Keratinocyte (primary cell): ENCODE data around the gene FOXJ1. TPM values are rescaled to one million over a fixed set of nuclear protein-coding genes. Genes with fewer than 3 reads are reported as not detected.

Experiments
- DNase-seq: peaks from one replicate; pipeline ENCODE4 v3.0.0-alpha.2; 2011; ENCODE audit warnings: low read depth, missing footprints, low spot score
- FAIRE-seq: peaks from 2 replicates; lab custom pipeline; 2011; peaks lifted over from hg19 to GRCh38; lab: Jason Lieb, UNC
- H2AFZ ChIP-seq: 2 replicates; pipeline ENCODE4 v1.6.0; 2012; ENCODE audit warnings: low read length, control low read depth, inconsistent platforms; ENCODE audit not compliant: control insufficient read depth
- H3K27ac ChIP-seq: 2 replicates; pipeline ENCODE4 v1.5.1; 2011; ENCODE audit warnings: low read length; ENCODE audit not compliant: control insufficient read depth, insufficient read depth
- H3K27me3 ChIP-seq: 3 replicates; pipeline ENCODE4 v1.6.0; 2011; ENCODE audit warnings: low read length; ENCODE audit not compliant: control insufficient read depth, insufficient read depth; ENCODE audit errors: extremely low read depth
- H3K36me3 ChIP-seq, 2 experiments: 2 replicates in 1 of 2; 3 replicates in 1 of 2; pipeline ENCODE4 v1.5.1; 2011; ENCODE audit warnings: low read length in 2 of 2, mild to moderate bottlenecking in 1 of 2; ENCODE audit not compliant: control insufficient read depth in 2 of 2, insufficient read depth in 2 of 2; ENCODE audit errors: extremely low read depth in 1 of 2
- H3K4me1 ChIP-seq: 3 replicates; pipeline ENCODE4 v1.5.1; 2011; ENCODE audit warnings: low read length; ENCODE audit not compliant: control insufficient read depth, insufficient read depth; ENCODE audit errors: extremely low read depth
- H3K4me2 ChIP-seq: 3 replicates; pipeline ENCODE4 v1.6.0; 2011; ENCODE audit warnings: low read depth, low read length; ENCODE audit not compliant: control insufficient read depth, insufficient read depth; ENCODE audit errors: extremely low read depth
- H3K4me3 ChIP-seq, 3 experiments: fragments of 200-600 bp in 1 of 3; sonication (generic) in 1 of 3; 2 replicates in 2 of 3; 3 replicates in 1 of 3; pipeline ENCODE4 v1.5.1; 2011 to 2016; ENCODE audit warnings: low read length in 3 of 3, mild to moderate bottlenecking in 3 of 3, control low read depth in 2 of 3, inconsistent platforms in 1 of 3, low read depth in 1 of 3, mixed read lengths in 1 of 3, mixed run types in 1 of 3, moderate library complexity in 1 of 3; ENCODE audit not compliant: control insufficient read depth in 2 of 3, insufficient read depth in 2 of 3; ENCODE audit errors: extremely low read depth in 1 of 3
- H3K79me2 ChIP-seq: 2 replicates; pipeline ENCODE4 v1.6.0; 2012; ENCODE audit warnings: low read length; ENCODE audit not compliant: control insufficient read depth, insufficient read depth
- H3K9ac ChIP-seq: 3 replicates; pipeline ENCODE4 v1.6.0; 2011; ENCODE audit warnings: low read length; ENCODE audit not compliant: control insufficient read depth, insufficient read depth; ENCODE audit errors: extremely low read depth
- H3K9me1 ChIP-seq: 3 replicates; pipeline ENCODE4 v1.6.0; 2011; ENCODE audit warnings: low read length; ENCODE audit not compliant: control insufficient read depth, insufficient read depth; ENCODE audit errors: extremely low read depth
- H3K9me3 ChIP-seq: 2 replicates; pipeline ENCODE4 v1.5.1; 2012; ENCODE audit warnings: low read depth, low read length; ENCODE audit not compliant: control insufficient read depth
- H4K20me1 ChIP-seq: 3 replicates; pipeline ENCODE4 v1.6.0; 2011; ENCODE audit warnings: low read length; ENCODE audit not compliant: control insufficient read depth, insufficient read depth; ENCODE audit errors: extremely low read depth
- CTCF ChIP-seq, 3 experiments: IDR thresholded peaks in 1 of 3; conservative IDR thresholded peaks in 1 of 3; optimal IDR thresholded peaks in 1 of 3; 2 replicates in 2 of 3; 3 replicates in 1 of 3; pipeline versions ENCODE3 to v1.5.1; 2011; ENCODE audit warnings: low read length in 3 of 3, mild to moderate bottlenecking in 3 of 3, moderate library complexity in 2 of 3, control low read depth in 1 of 3, inconsistent platforms in 1 of 3; ENCODE audit not compliant: insufficient read depth in 2 of 3; ENCODE audit errors: extremely low read depth in 1 of 3
- EZH2 ChIP-seq: IDR thresholded peaks from one replicate; pipeline ENCODE4 v1.6.1; 2012; ENCODE audit warnings: inconsistent platforms, mild to moderate bottlenecking, low read length, moderate library complexity
- dilution Hi-C: fragments of 300-500 bp; cut with MboI; formaldehyde crosslinking; loops from one replicate; pipeline ENCODE4 v1.7.0; 2020; ENCODE audit warnings: low sequenced_read_pairs; ENCODE audit not compliant: extremely low pct_ligation_motif_present
- polyA plus RNA-seq, 5 experiments: library from polyadenylated mRNA; depleted of rRNA in 3 of 5; stranded (reverse) in 3 of 5; stranded (forward) in 1 of 5; unstranded in 1 of 5; fragments of >200 nt; gene quantifications; 1 replicate in 1 of 5; 2 replicates in 3 of 5; 3 replicates in 1 of 5; pipeline versions ENCODE4 v1.2.1 to v1.2.3, GENCODE V29; 2011 to 2012; ENCODE audit warnings: missing spikeins in 2 of 5, low read depth in 1 of 5, low replicate concordance in 1 of 5

Gene FOXJ1
- polyA plus RNA-seq, 1 donor (not counting 4 experiments of a cell fraction or from before 2014, with no cell fraction given) = 0.03 TPM

DNA sequence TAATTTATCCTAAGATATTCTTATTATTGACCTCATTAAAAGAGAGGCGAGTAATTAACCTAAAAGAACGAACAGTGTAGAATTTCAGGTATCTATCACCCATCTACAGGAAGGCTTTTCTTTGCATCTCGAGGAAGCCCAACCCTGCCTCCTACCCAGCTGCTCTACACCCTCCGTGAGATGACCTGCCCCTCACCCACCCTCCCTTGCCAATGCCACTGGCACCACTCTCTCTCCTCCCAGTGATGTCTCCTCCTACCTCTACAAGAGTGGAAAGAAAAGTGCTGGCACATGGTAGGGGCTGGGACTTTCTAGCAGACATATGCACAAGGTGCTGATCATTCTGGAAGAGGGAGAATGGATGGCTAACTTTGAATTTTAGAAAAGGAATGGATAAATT lies 22.9 kb upstream of the FOXJ1 start:
- Histone ChIP-seq H3K36me3 (no peaks in the 10 kb centered on the region), H3K4me1 (no peaks in the 10 kb centered on the region), H3K9ac (no peak overlapping the region), H4K20me1 (no peaks in the 10 kb centered on the region), H3K4me3 (no peak overlapping the region), H3K4me2 (no peak overlapping the region), H3K9me1 (no peaks in the 10 kb centered on the region), H3K27me3 (no peaks in the 10 kb centered on the region), H3K79me2 (no peaks in the 10 kb centered on the region), H2AFZ (no peak overlapping the region), H3K27ac (no peak overlapping the region), H3K9me3 (no peaks in the 10 kb centered on the region)
- dilution Hi-C loops = no loop called here
- DNase-seq (no peak), FAIRE-seq (no peak)
- TF ChIP-seq CTCF (optimal IDR thresholded peaks at IDR 0.05 in 1 of 3, IDR thresholded peaks at IDR 0.05 in 1 of 3, conservative IDR thresholded peaks at IDR 0.05 in 1 of 3; ENCODE audit: extremely low read depth in 1 of 3, insufficient read depth in 2 of 3, low read length in 3 of 3) = no peak

DNA sequence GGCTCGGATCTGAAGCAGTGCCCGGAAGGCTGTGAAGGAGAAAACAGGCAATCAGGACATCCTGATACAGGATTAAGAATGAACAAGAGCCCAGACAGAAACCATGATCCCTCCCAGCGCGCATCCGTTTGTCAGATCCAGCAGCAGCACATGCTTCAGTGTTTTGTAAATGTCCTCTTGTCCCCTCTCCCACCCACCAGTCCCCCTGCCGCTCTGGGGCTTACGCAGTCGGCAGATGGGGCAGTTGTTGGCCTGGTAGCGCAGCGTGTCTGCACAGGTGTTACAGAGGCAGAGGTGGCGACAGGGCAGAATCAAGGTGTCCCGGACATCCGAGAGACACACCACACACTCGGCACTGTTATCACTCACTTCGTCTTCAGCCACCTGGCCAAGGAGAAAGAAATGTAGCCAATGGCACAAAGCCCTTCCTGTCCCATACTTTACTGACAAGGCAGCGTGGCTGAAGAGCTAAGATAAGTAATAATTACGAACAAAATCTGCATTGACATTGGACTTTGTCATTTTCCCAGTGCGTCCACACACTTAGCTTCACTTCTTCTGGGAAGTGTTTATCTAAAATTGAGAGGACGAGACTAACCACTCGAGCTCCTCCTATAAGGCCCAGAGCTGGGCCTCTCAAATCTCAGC lies 20.7 kb upstream of the FOXJ1 start:
- Histone ChIP-seq H3K27ac (no peak overlapping the region), H4K20me1 (no peaks in the 10 kb centered on the region), H3K79me2 (no peaks in the 10 kb centered on the region), H3K36me3 (no peaks in the 10 kb centered on the region), H3K9me1 (no peaks in the 10 kb centered on the region), H3K4me3 (no peak overlapping the region), H3K4me1 (no peaks in the 10 kb centered on the region), H3K4me2 (no peak overlapping the region), H2AFZ (no peak overlapping the region), H3K9ac (no peak overlapping the region), H3K27me3 (no peaks in the 10 kb centered on the region), H3K9me3 (no peaks in the 10 kb centered on the region)
- dilution Hi-C loops = no loop called here
- no peak for DNase-seq
- no peak for FAIRE-seq
- TF ChIP-seq CTCF (optimal IDR thresholded peaks at IDR 0.05 in 1 of 3, IDR thresholded peaks at IDR 0.05 in 1 of 3, conservative IDR thresholded peaks at IDR 0.05 in 1 of 3; ENCODE audit: extremely low read depth in 1 of 3, insufficient read depth in 2 of 3, low read length in 3 of 3) (no peak), EZH2 (no peak)
